ENCODE measurements around the gene TOR2A. TPM values are rescaled to one million over a fixed set of nuclear protein-coding genes. Genes with fewer than 3 reads are reported as not detected.
A peak's percentile ranks its signal among the peaks of the same experiment; 100 is the strongest.

Gene TOR2A
- total and polyA plus RNA-seq, 9 of the 15 experiments (the other 6 are each of a cell fraction or from before 2014, with no cell fraction given), result 0.80 to 25.9 (median 11.1) TPM

GRCh38 chr9:127754099-127755060 lies 19.3 kb upstream of the TOR2A start (continued):
- TF ChIP-seq ATF7 (IDR thresholded peaks at IDR 0.05), result peak; percentile 96
- TF ChIP-seq E2F6 (IDR thresholded peaks at IDR 0.05; ENCODE audit: borderline replicate concordance in 1 of 2, extremely low read depth in 1 of 2, insufficient read depth in 1 of 2, insufficient read length in 1 of 2, low read depth in 1 of 2, low read length in 1 of 2, poor library complexity in 1 of 2, severe bottlenecking in 1 of 2), result peak in 1 of 2 experiments; percentile 37
- TF ChIP-seq ZNF431 (CRISPR knock-in tag; IDR thresholded peaks at IDR 0.05), result no peak
- TF ChIP-seq CSDE1 (IDR thresholded peaks at IDR 0.05), result no peak
- TF ChIP-seq SREBF2 (CRISPR knock-in tag; IDR thresholded peaks at IDR 0.05), result no peak
- peak; percentile 63 to 70; a peak in 3 of 4 replicates for TF ChIP-seq NRF1 (conservative IDR thresholded peaks at IDR 0.05 in 1 of 2, IDR thresholded peaks at IDR 0.05 in 1 of 2)
- TF ChIP-seq TBL1XR1 (IDR thresholded peaks at IDR 0.05; ENCODE audit: low read length in 2 of 2), result no peak
- no peak for TF ChIP-seq U2AF2 (optimal IDR thresholded peaks at IDR 0.05; ENCODE audit: low read depth, low read length)
- no peak for TF ChIP-seq ZNF408 (CRISPR knock-in tag; IDR thresholded peaks at IDR 0.05; ENCODE audit: low read depth)
- no peak for TF ChIP-seq ZNF764 (CRISPR knock-in tag; IDR thresholded peaks at IDR 0.05; ENCODE audit: low read depth)
- TF ChIP-seq CUX1 (CRISPR knock-in tag; IDR thresholded peaks at IDR 0.05), result no peak
- TF ChIP-seq ZNF41 (CRISPR knock-in tag; conservative IDR thresholded peaks at IDR 0.05), result no peak
- no peak for TF ChIP-seq ZBTB8A (IDR thresholded peaks at IDR 0.05; ENCODE audit: partially characterized antibody)
- no peak for TF ChIP-seq NR1H2 (CRISPR knock-in tag; IDR thresholded peaks at IDR 0.05)
- TF ChIP-seq IFI16 (CRISPR knock-in tag; IDR thresholded peaks at IDR 0.05), result no peak
